Measurements from ENCODE around the gene PCSK4. TPM values are rescaled to one million over a fixed set of nuclear protein-coding genes. Genes with fewer than 3 reads are reported as not detected.
A peak's percentile ranks its signal among the peaks of the same experiment; 100 is the strongest.
"Not testable (repeated sequence)": the region's sequence is repeated elsewhere in the genome, so short reads cannot be mapped to it uniquely, and the experiment has no call there.

Gene PCSK4
- total RNA-seq, 1 experiment from 2014 or later, result 3.4 TPM

- no TSS peak for BruUV-seq (replicated peaks)
- POLR2A ChIA-PET, result no interaction called here
Measured at GRCh38 chr19:1503089-1503924, 13.2 kb upstream of the PCSK4 start.

GRCh38 chr19:1502433-1503088 is 12.4 kb upstream of the PCSK4 start:
- Mint-ChIP-seq H3K27me3 (ENCODE audit: insufficient read depth, unreplicated experiment) (no peaks in the 10 kb centered on the region), H3K36me3 (ENCODE audit: insufficient read depth, unreplicated experiment) (peaks cover 19% of the 10 kb centered on the region), H3K4me1 (ENCODE audit: insufficient read depth, unreplicated experiment) (no peaks in the 10 kb centered on the region), H3K9me3 (ENCODE audit: unreplicated experiment) (no peaks in the 10 kb centered on the region), H3K4me3 (ENCODE audit: unreplicated experiment) (no peak overlapping the region), H3K27ac (ENCODE audit: low read depth, unreplicated experiment) (no peak overlapping the region)
- intact Hi-C loops (cut with micrococcal nuclease), result no loop called here
- ChIA-PET POLR2A (no interaction called here), CTCF (interaction anchor here (0.6 to 0.9 kb wide), 5 partner anchors 18 to 1151 kb away, joined by 3 to 5 read pairs (median 4); no protein-coding TSS in a partner anchor)
- TF ChIP-seq CTCF (IDR thresholded peaks at IDR 0.05; ENCODE audit: unreplicated experiment), result no peak
- DNase-seq (ENCODE audit: unreplicated experiment), result no peak
- BruUV-seq (replicated peaks), result no TSS peak

More at GRCh38 chr19:1503089-1503924, 13.2 kb upstream of the PCSK4 start:
- no peaks in the 10 kb centered on the region for H3K27me3 Mint-ChIP-seq (ENCODE audit: insufficient read depth, unreplicated experiment)
- TF ChIP-seq CTCF (IDR thresholded peaks at IDR 0.05; ENCODE audit: unreplicated experiment), result peak; percentile 78
- DNase-seq (ENCODE audit: unreplicated experiment), result peak; percentile 53
- peaks cover 23% of the 10 kb centered on the region for H3K36me3 Mint-ChIP-seq (ENCODE audit: insufficient read depth, unreplicated experiment)
- H3K4me1 Mint-ChIP-seq (ENCODE audit: insufficient read depth, unreplicated experiment), result peaks cover 3% of the 10 kb centered on the region
- H3K27ac Mint-ChIP-seq (ENCODE audit: low read depth, unreplicated experiment), result no peak overlapping the region
- intact Hi-C loops (cut with micrococcal nuclease), result no loop called here
- CTCF ChIA-PET, result interaction anchor here (0.7 to 0.8 kb wide), 3 partner anchors 48 to 1151 kb away, joined by 3 read pairs; no protein-coding TSS in a partner anchor
- no peak overlapping the region for H3K4me3 Mint-ChIP-seq (ENCODE audit: unreplicated experiment)
- H3K9me3 Mint-ChIP-seq (ENCODE audit: unreplicated experiment), result no peaks in the 10 kb centered on the region

- H3K27ac Mint-ChIP-seq (ENCODE audit: low read depth, unreplicated experiment), result no peak overlapping the region
- no peaks in the 10 kb centered on the region for H3K27me3 Mint-ChIP-seq (ENCODE audit: insufficient read depth, unreplicated experiment)
- H3K4me1 Mint-ChIP-seq (ENCODE audit: insufficient read depth, unreplicated experiment), result no peaks in the 10 kb centered on the region
- POLR2A ChIA-PET, result interaction anchor here (0.7 kb wide), 1 partner anchor 47 kb away, joined by 4 read pairs; no protein-coding TSS in a partner anchor
- no peak overlapping the region for H3K4me3 Mint-ChIP-seq (ENCODE audit: unreplicated experiment)
- intact Hi-C loops (cut with micrococcal nuclease), result no loop called here
- BruUV-seq (replicated peaks), result no TSS peak
- DNase-seq (ENCODE audit: unreplicated experiment), result no peak
- CTCF ChIA-PET, result no interaction called here
- no peaks in the 10 kb centered on the region for H3K9me3 Mint-ChIP-seq (ENCODE audit: unreplicated experiment)
- no peak for TF ChIP-seq CTCF (IDR thresholded peaks at IDR 0.05; ENCODE audit: unreplicated experiment)
- H3K36me3 Mint-ChIP-seq (ENCODE audit: insufficient read depth, unreplicated experiment), result peaks cover 14% of the 10 kb centered on the region
Measured at GRCh38 chr19:1501200-1501595, 11.0 kb upstream of the PCSK4 start.

GRCh38 chr19:1499231-1499630 is 9.1 kb upstream of the PCSK4 start:
- H3K27me3 Mint-ChIP-seq (ENCODE audit: insufficient read depth, unreplicated experiment); POLR2A ChIA-PET; DNase-seq (ENCODE audit: unreplicated experiment); CTCF ChIA-PET; H3K27ac Mint-ChIP-seq (ENCODE audit: low read depth, unreplicated experiment); H3K36me3 Mint-ChIP-seq (ENCODE audit: insufficient read depth, unreplicated experiment); H3K4me1 Mint-ChIP-seq (ENCODE audit: insufficient read depth, unreplicated experiment); H3K4me3 Mint-ChIP-seq (ENCODE audit: unreplicated experiment); intact Hi-C loops (cut with micrococcal nuclease); BruUV-seq (replicated peaks); H3K9me3 Mint-ChIP-seq (ENCODE audit: unreplicated experiment): not testable (repeated sequence)

All from MCF 10A (cell line).